Activated CD8-positive, alpha-beta T cell treated with anti-CD3 and anti-CD28 coated beads, Interleukin-2, amount 10 ng/mL, durations not matched to agents 7 days and 5 days (primary cell): ENCODE measurements around the gene SRRD. TPM values are rescaled to one million over a fixed set of nuclear protein-coding genes. Genes with fewer than 3 reads are reported as not detected.

Experiments
- ATAC-seq: fragments of 150-1000 bp; cut with Tn5 transposase; one replicate; pipeline ENCODE4 v1.10.0; 2021; ENCODE audit warnings: moderate library complexity
- CTCF ChIA-PET: fragments of 350-600 bp; sonication (Branson Sonifier 250); formaldehyde crosslinking; loops from one replicate; lab custom pipeline; 2021; ENCODE audit warnings: antibody characterized with exemption; lab: Charles Lee
- POLR2A ChIA-PET: fragments of 350-600 bp; sonication (Branson Sonifier 250); formaldehyde crosslinking; loops from one replicate; lab custom pipeline; 2021; ENCODE audit warnings: antibody characterized with exemption; lab: Charles Lee
- DNase-seq: peaks from one replicate; pipeline ENCODE4 v3.0.0-alpha.2; 2020
- H3K27ac Mint-ChIP-seq: one replicate; pipeline ENCODE4 v1.8.0; 2021; ENCODE audit warnings: mild to moderate bottlenecking, mixed read lengths
- H3K27me3 Mint-ChIP-seq: one replicate; pipeline ENCODE4 v1.8.0; 2021; ENCODE audit warnings: low read depth, mixed read lengths
- H3K36me3 Mint-ChIP-seq: one replicate; pipeline ENCODE4 v1.8.0; 2021; ENCODE audit warnings: low read depth, mixed read lengths
- H3K4me1 Mint-ChIP-seq: one replicate; pipeline ENCODE4 v1.8.0; 2021; ENCODE audit warnings: low read depth, mixed read lengths
- H3K4me3 Mint-ChIP-seq: one replicate; pipeline ENCODE4 v1.8.0; 2021; ENCODE audit warnings: mild to moderate bottlenecking, mixed read lengths
- H3K9me3 Mint-ChIP-seq: one replicate; pipeline ENCODE4 v1.8.0; 2022; ENCODE audit warnings: mixed read lengths; ENCODE audit not compliant: insufficient read depth
- total RNA-seq, 2 experiments: library from RNA; stranded (reverse); gene quantifications; one replicate each; pipeline ENCODE4 v1.2.3, GENCODE V29; 2021

Gene SRRD
- total RNA-seq, 2 experiments from 2014 or later: 21.6 to 22.6 TPM

GRCh38 chr22:26445577-26446275 is 38.0 kb upstream of the SRRD start:
- Mint-ChIP-seq H3K27me3 (no peaks in the 10 kb centered on the region), H3K36me3 (peaks cover 17% of the 10 kb centered on the region), H3K9me3 (no peaks in the 10 kb centered on the region), H3K4me1 (peaks cover 1% of the 10 kb centered on the region), H3K4me3 (no peak overlapping the region), H3K27ac (no peak overlapping the region)
- ATAC-seq (no peak), DNase-seq (no peak)
- POLR2A ChIA-PET: no interaction called here
- CTCF ChIA-PET: interaction anchor here (0.6 kb wide), 1 partner anchor 14 kb away, joined by 3 read pairs; no protein-coding TSS in a partner anchor

- ChIA-PET POLR2A (no interaction called here), CTCF (no interaction called here)
- peaks cover 15% of the 10 kb centered on the region for H3K36me3 Mint-ChIP-seq
- no peak overlapping the region for H3K27ac Mint-ChIP-seq
- H3K9me3 Mint-ChIP-seq: no peaks in the 10 kb centered on the region
- no peak overlapping the region for H3K4me3 Mint-ChIP-seq
- no peaks in the 10 kb centered on the region for H3K27me3 Mint-ChIP-seq
- DNase-seq (no peak), ATAC-seq (no peak)
- peaks cover 1% of the 10 kb centered on the region for H3K4me1 Mint-ChIP-seq
Measured at GRCh38 chr22:26446808-26447515, 36.7 kb upstream of the SRRD start.

- Mint-ChIP-seq H3K9me3 (no peaks in the 10 kb centered on the region), H3K27me3 (no peaks in the 10 kb centered on the region), H3K4me1 (no peaks in the 10 kb centered on the region), H3K4me3 (no peak overlapping the region), H3K27ac (no peak overlapping the region), H3K36me3 (peaks cover 15% of the 10 kb centered on the region)
- ChIA-PET CTCF (interaction anchor here (1.5 to 1.7 kb wide), 2 partner anchors 10 to 84 kb away, joined by 3 read pairs; no protein-coding TSS in a partner anchor), POLR2A (no interaction called here)
- DNase-seq: no peak
- ATAC-seq: no peak
Measured at GRCh38 chr22:26447584-26448329, 35.9 kb upstream of the SRRD start.

GRCh38 chr22:26448334-26448733 is 35.3 kb upstream of the SRRD start:
- no peaks in the 10 kb centered on the region for H3K4me1 Mint-ChIP-seq
- ChIA-PET POLR2A (no interaction called here), CTCF (interaction anchor here (0.5 to 1.7 kb wide), 3 partner anchors 10 to 84 kb away, joined by 3 read pairs; no protein-coding TSS in a partner anchor)
- H3K27ac Mint-ChIP-seq: no peak overlapping the region
- H3K4me3 Mint-ChIP-seq: no peak overlapping the region
- ATAC-seq (no peak), DNase-seq (no peak)
- no peaks in the 10 kb centered on the region for H3K9me3 Mint-ChIP-seq
- peaks cover 12% of the 10 kb centered on the region for H3K36me3 Mint-ChIP-seq
- H3K27me3 Mint-ChIP-seq: no peaks in the 10 kb centered on the region

GRCh38 chr22:26448941-26449340 is 34.7 kb upstream of the SRRD start:
- POLR2A ChIA-PET: no interaction called here

GRCh38 chr22:26450453-26451185 is 33.1 kb upstream of the SRRD start:
- CTCF ChIA-PET: interaction anchor here (1.5 kb wide), 1 partner anchor 31 kb away, joined by 5 read pairs; no protein-coding TSS in a partner anchor
- H3K9me3 Mint-ChIP-seq: no peaks in the 10 kb centered on the region

More at GRCh38 chr22:26448941-26449340, 34.7 kb upstream of the SRRD start:
- peak overlapping the region; percentile 46 for H3K27ac Mint-ChIP-seq
- H3K4me3 Mint-ChIP-seq: no peak overlapping the region
- DNase-seq (no peak), ATAC-seq (no peak)
- peaks cover 15% of the 10 kb centered on the region for H3K36me3 Mint-ChIP-seq
- no peaks in the 10 kb centered on the region for H3K4me1 Mint-ChIP-seq
- no peaks in the 10 kb centered on the region for H3K27me3 Mint-ChIP-seq
- no peaks in the 10 kb centered on the region for H3K9me3 Mint-ChIP-seq
- CTCF ChIA-PET: interaction anchor here (0.5 to 1.7 kb wide), 3 partner anchors 11 to 85 kb away, joined by 3 read pairs; no protein-coding TSS in a partner anchor

GRCh38 chr22:26452236-26453016 is 31.3 kb upstream of the SRRD start:
- peaks cover 16% of the 10 kb centered on the region for H3K36me3 Mint-ChIP-seq
- no peak overlapping the region for H3K4me3 Mint-ChIP-seq

More at GRCh38 chr22:26450453-26451185, 33.1 kb upstream of the SRRD start:
- POLR2A ChIA-PET: no interaction called here
- ATAC-seq: no peak
- H3K4me3 Mint-ChIP-seq: no peak overlapping the region
- no peak for DNase-seq
- no peaks in the 10 kb centered on the region for H3K4me1 Mint-ChIP-seq
- no peaks in the 10 kb centered on the region for H3K27me3 Mint-ChIP-seq
- H3K36me3 Mint-ChIP-seq: peaks cover 8% of the 10 kb centered on the region
- H3K27ac Mint-ChIP-seq: no peak overlapping the region

GRCh38 chr22:26453216-26453615 is 30.5 kb upstream of the SRRD start:
- Mint-ChIP-seq H3K4me1 (no peaks in the 10 kb centered on the region), H3K4me3 (no peak overlapping the region), H3K36me3 (peaks cover 21% of the 10 kb centered on the region), H3K9me3 (no peaks in the 10 kb centered on the region), H3K27ac (no peak overlapping the region), H3K27me3 (no peaks in the 10 kb centered on the region)
- ATAC-seq (no peak), DNase-seq (no peak)
- POLR2A ChIA-PET: interaction anchor here (0.6 kb wide), 1 partner anchor 221 kb away, joined by 3 read pairs; no protein-coding TSS in a partner anchor
- CTCF ChIA-PET: interaction anchor here (0.8 to 0.9 kb wide), 2 partner anchors 16 to 89 kb away, joined by 3 read pairs; no protein-coding TSS in a partner anchor

More at GRCh38 chr22:26452236-26453016, 31.3 kb upstream of the SRRD start:
- no peak overlapping the region for H3K27ac Mint-ChIP-seq
- H3K27me3 Mint-ChIP-seq: no peaks in the 10 kb centered on the region
- DNase-seq: no peak
- ATAC-seq: no peak
- CTCF ChIA-PET: interaction anchor here (0.8 to 1.5 kb wide), 3 partner anchors 15 to 88 kb away, joined by 3 to 5 read pairs (median 3); no protein-coding TSS in a partner anchor
- no peaks in the 10 kb centered on the region for H3K9me3 Mint-ChIP-seq
- H3K4me1 Mint-ChIP-seq: no peaks in the 10 kb centered on the region
- POLR2A ChIA-PET: no interaction called here

GRCh38 chr22:26453812-26454500 is 29.7 kb upstream of the SRRD start:
- Mint-ChIP-seq H3K4me3 (no peak overlapping the region), H3K9me3 (no peaks in the 10 kb centered on the region), H3K27ac (no peak overlapping the region), H3K36me3 (peaks cover 22% of the 10 kb centered on the region), H3K27me3 (no peaks in the 10 kb centered on the region), H3K4me1 (no peaks in the 10 kb centered on the region)
- ATAC-seq (no peak), DNase-seq (no peak)
- ChIA-PET POLR2A (no interaction called here), CTCF (interaction anchor here (0.8 kb wide), 1 partner anchor 16 kb away, joined by 3 read pairs; no protein-coding TSS in a partner anchor)

- DNase-seq (no peak), ATAC-seq (no peak)
- POLR2A ChIA-PET: no interaction called here
- H3K9me3 Mint-ChIP-seq: no peaks in the 10 kb centered on the region
- H3K27me3 Mint-ChIP-seq: no peaks in the 10 kb centered on the region
- peaks cover 24% of the 10 kb centered on the region for H3K36me3 Mint-ChIP-seq
- H3K27ac Mint-ChIP-seq: no peak overlapping the region
- CTCF ChIA-PET: no interaction called here
- no peaks in the 10 kb centered on the region for H3K4me1 Mint-ChIP-seq
- no peak overlapping the region for H3K4me3 Mint-ChIP-seq
Measured at GRCh38 chr22:26457661-26458272, 25.9 kb upstream of the SRRD start.
